Activated CD4-positive, CD25-positive, alpha-beta regulatory T cell treated with anti-CD3 and anti-CD28 coated beads, Interleukin-2, amount 50 U/mL, for 16 hours (primary cell): ENCODE measurements around the gene CORO7.

ENCODE experiments used
- DNase-seq: peaks from one replicate; pipeline ENCODE4 v3.0.0-alpha.2; 2020; ENCODE audit warnings: low read depth, low spot score

CORO7 gene

GRCh38 chr16:4322121-4323052 is 94.0 kb downstream of the CORO7 start:
- DNase-seq, result no peak

DNA sequence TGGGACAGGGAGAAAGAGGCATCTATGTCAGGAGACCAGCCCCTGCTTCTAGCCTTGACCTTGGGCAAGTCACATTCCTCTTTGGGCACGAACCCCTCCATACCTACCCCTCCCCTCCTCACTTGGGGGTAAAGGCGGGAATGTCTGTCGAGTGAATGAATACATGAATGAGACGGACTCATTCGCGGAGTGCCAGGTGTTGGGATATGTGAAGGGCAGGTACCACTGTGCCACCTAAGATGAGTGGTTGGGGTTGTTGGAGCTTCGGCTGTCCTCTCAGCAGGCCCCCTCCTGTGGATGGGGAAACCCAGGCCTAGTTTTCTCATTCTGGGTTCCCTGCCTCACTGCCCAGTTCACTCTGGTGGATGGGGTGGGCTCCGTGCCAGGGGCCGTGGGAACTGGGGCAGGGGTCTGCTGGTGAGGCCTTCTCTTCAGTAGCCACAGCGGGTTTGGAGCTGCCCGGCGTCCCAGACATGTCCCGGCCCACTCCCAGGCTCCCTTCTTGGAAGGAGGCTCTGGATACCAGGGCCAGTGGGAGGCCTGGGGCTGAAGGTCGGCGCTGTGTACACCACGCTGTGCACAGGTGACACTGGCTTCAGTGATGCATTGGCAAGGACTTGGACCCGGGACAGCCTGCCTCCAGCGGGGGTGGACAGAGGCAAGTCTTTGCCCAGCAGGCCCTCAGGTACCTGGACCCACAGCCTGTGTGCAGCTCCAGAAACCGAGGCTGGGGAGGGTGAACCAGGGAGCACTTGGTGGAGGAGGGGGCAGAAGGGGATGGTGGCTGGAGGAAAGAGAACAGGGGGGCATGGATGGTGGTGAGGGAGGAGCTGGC is 94.9 kb downstream of the CORO7 start:
- no peak for DNase-seq

- no peak for DNase-seq
These were observed 95.7 kb downstream of the CORO7 start for GRCh38 chr16:4320571-4321137.

GRCh38 chr16:4319454-4320421 is 96.7 kb downstream of the CORO7 start:
- DNase-seq, result no peak

DNA sequence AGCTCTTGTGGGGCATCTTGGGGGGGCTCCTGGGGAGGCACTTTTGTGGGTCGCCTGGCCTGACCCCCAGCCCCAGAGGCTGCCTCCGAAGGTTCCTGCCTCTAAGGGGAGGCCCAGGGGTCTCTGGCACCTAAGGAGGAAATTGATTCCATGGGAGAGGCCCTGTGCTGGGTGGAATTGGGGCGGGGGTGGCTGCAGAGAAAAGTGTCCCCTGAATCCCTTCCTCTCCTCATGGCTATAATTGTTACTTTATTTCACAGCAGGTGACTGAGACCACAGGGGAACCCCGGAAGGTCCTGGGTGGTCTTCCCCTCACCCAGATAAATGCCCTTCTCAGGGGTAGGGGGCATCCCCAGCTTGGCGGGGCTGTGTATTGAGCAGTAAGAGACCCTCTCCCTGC is 97.4 kb downstream of the CORO7 start:
- DNase-seq, result no peak

- DNase-seq, result no peak
These were observed 97.9 kb downstream of the CORO7 start for GRCh38 chr16:4318451-4318910.

DNA sequence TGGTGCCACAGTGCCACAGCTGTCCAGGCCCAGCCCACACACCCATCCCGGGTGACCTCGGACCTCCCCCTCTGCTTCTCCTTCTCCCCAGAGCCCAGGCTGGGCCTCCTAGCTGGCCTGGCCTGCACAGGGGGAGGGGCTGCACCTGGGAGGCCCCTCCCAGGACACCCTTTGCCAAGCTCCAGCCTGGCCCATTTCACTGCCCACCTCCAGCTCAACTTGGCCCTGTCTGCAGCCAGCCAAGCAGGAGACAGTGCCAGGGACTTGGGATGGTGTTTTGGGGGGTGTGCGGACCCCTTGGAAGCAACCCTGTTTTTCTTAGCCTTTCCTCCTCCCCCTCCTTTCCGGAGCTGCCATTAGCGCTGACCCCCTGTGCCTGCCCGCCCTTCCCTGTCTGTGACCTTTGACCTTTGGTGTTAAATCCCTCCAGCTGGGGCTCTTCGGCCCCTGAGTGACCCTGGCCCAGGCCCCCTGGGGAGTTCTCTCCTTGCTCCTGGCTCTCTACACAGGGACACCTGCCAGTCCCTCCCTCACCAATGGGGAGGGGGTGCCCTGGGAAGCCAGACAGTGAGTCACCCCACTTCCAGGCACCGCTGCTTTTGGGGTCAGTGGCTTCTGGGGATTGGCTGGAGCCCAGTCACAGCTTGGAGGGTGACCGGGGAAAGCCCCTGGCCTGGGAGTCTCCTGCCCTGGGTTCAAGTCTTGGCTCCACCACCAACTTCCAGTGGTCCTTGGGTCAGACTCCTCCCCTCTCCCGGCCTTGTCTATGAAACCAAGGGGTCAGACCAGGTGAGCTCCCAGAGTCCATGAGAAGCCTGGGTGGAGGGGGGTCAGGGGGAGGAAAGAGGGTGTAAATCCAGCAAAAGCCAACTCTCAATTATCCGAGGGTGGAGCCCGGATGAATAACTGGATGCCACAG is 98.6 kb downstream of the CORO7 start:
- DNase-seq, result no peak

DNA sequence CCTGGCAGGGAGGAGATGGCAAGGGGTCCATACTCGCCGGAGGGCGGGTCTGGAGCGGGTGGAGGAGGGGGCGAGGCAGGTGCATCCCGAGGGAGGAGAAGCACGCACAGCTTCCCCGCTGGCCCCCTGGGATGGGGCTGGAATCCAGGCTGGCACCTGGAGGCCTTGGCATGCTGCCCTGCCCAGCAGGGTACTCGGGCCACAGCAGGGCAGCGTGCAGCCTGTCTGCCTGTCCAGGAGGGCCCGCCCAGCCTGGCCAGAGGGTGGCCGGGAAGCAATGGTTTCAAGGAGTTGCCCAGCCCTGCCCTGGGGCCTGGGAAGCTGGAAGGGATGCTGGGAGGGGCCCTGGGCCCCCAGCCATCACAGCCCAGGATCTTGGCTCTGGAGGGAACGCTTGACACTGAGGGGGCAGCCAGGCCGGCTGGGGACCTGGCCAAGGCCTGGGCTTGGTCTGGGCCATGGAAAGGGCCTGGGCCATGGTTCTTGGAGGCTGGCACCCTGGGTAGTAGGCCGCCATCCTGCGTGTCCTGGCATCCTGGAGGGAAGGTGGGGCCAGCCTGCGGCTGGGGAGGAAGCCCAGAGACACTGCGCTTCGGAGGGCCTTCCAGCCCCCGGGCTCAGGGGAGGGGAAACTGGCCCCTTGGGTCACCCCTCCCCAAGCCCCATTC is 99.4 kb downstream of the CORO7 start:
- no peak for DNase-seq

- no peak for DNase-seq
These were observed 100.1 kb downstream of the CORO7 start for GRCh38 chr16:4316108-4316863.

- no peak for DNase-seq
These were observed 100.9 kb downstream of the CORO7 start, which contains the start of gene GLIS2 for GRCh38 chr16:4315186-4316107. Gene GLIS2 (plus strand): TSS chr16:4316067. CDS start chr16:4332281, 16,214 bp downstream.

- DNase-seq, result no peak
These were observed 101.7 kb downstream of the CORO7 start for GRCh38 chr16:4314532-4315185.

DNA sequence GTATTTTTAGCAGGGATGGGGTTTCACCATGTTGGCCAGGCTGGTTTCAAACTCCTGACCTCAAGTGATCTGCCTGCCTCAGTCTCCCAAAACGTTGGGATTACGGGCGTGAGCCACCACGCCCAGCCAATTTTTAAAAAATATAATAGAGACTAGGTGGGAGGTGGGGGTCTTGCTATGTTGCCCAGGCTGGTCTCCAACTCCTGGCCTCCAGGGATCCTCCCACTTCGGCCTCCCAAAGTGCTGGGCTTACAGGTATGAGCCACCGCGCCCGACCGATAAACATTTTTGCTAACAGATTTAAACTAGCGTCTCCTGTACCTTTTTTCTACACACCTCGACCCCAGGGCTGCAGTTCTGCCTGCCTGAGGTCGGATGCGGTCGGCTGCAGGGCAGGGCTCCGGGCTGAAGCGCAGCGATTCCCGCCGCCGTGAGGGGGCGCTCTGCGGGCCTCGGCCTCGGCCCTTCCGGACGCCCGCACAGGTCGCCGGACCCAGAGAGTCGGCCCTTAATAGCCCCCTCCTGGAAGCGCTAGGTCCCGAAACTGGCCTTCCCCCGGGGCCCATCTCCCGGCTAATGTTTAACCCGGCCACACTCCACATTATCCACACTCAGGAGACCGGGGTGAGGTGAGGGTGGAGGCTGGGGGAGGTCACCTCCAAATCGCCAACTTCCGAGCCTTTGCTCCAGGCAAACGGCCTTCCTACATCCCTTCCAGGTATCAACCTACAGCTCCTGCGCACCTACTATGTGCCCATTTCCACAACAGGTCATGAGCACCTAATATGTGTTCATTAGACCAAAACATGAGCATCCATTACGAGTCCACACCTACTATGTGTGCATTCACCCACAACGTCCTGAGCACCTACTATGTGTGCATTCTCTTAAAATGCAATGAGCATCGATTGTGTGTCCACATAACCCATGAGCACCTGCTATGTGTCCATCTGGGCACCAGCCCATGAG is 102.5 kb downstream of the CORO7 start:
- DNase-seq, result no peak

DNA sequence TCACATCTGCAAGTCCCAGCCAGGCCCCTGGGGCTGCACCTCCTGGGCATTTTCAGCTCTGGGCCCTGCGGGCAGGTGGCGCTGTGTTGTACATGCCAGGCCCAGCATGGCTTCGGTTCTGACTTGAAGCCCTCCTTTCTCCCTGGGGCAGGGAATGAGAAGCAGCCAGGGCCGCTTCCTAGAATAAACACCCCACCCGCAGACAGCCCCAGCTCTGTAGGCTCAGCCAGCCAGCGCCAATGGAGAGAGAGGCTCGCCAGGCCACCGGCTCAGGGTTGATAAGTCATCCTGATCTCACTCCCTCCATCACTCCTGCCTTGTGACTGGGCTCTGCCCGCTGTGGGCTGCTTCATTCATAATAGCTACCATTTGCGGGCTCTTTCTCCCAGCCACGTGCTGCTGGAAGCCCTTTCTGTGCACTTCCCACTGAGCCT is 106.5 kb downstream of the CORO7 start:
- DNase-seq, result no peak

DNA sequence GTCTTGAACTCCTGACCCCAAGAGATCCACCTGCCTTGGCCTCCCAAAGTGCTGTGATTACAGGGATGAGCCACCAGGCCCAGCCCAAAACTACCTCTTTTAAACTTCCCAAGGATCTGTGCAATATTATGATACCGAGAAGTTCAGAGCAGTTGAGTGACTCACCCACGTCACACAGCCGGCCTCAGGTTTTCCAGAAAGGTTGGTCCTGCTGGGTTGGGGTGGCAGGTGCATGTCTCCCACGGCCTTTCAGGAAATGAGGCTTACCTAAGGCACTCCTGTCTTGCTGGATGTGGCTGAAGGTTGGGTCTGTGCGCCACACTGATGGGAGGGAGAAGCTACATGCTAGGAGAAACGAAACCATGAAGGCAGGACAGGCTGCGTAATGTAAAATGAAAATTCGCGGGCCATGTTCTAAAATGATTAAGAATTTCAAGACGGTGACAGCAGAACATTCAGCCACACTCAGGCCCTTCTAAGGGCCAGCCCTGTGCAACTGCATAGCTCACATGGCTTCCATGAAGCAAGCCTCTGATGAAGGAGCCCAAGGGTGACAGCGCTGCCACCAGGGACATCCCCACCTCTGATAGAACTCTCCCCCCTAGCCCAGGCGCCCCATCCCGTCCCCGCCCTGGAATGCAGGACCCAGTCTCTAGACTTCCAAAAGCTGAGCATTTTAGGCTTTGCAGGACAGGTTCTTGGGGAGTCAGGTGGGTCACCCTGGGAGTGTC is 107.1 kb downstream of the CORO7 start:
- DNase-seq, result no peak
